GM23338 (cell line): Measurements from ENCODE around the gene PRAC1. TPM values are rescaled to one million over a fixed set of nuclear protein-coding genes. Genes with fewer than 3 reads are reported as not detected.

Experiments used
- ATAC-seq: fragments of 200-7000 bp; cut with Tn5 transposase; 3 replicates; pipeline ENCODE4 v1.9.1; 2020
- DNase-seq: peaks from one replicate; pipeline ENCODE4 v3.0.0-alpha.2; 2015; ENCODE audit warnings: low spot score
- H2AFZ ChIP-seq: fragments of 200-600 bp; sonication (generic); 2 replicates; pipeline ENCODE4 v1.8.0; 2016; ENCODE audit warnings: antibody characterized with exemption, mild to moderate bottlenecking, moderate library complexity
- H3F3A ChIP-seq: fragments of 200-600 bp; sonication (generic); replicated peaks from 2 replicates; pipeline ENCODE4 v1.8.0; 2017; ENCODE audit warnings: antibody characterized with exemption, mixed run types, low read depth
- H3K27ac ChIP-seq: fragments of 200-600 bp; sonication (generic); 2 replicates; pipeline ENCODE4 v1.6.1; 2016; ENCODE audit warnings: low read depth
- H3K27me3 ChIP-seq: fragments of 200-600 bp; sonication (generic); 2 replicates; pipeline ENCODE4 v1.8.0; 2016; ENCODE audit warnings: mild to moderate bottlenecking, mixed run types, moderate library complexity; ENCODE audit not compliant: insufficient read depth
- H3K36me3 ChIP-seq: fragments of 200-600 bp; sonication (generic); 2 replicates; pipeline ENCODE4 v1.8.0; 2016; ENCODE audit warnings: mild to moderate bottlenecking; ENCODE audit not compliant: insufficient read depth
- H3K4me1 ChIP-seq: fragments of 200-600 bp; sonication (generic); 2 replicates; pipeline ENCODE4 v1.8.0; 2016; ENCODE audit warnings: mild to moderate bottlenecking, moderate library complexity; ENCODE audit not compliant: insufficient read depth
- H3K4me2 ChIP-seq: fragments of 200-600 bp; sonication (generic); 2 replicates; pipeline ENCODE4 v1.7.1; 2017; ENCODE audit warnings: mixed run types
- H3K4me3 ChIP-seq: fragments of 200-600 bp; sonication (generic); 2 replicates; pipeline ENCODE4 v1.6.1; 2016; ENCODE audit warnings: mixed run types
- H3K79me2 ChIP-seq: fragments of 200-600 bp; sonication (generic); replicated peaks from 2 replicates; pipeline ENCODE4 v1.8.0; 2017; ENCODE audit warnings: mild to moderate bottlenecking; ENCODE audit not compliant: insufficient read depth
- H3K9me2 ChIP-seq: fragments of 200-600 bp; sonication (generic); 2 replicates; pipeline ENCODE4 v1.8.0; 2017; ENCODE audit not compliant: insufficient read depth
- H4K20me1 ChIP-seq: fragments of 200-600 bp; sonication (generic); replicated peaks from 2 replicates; pipeline ENCODE4 v1.8.0; 2017; ENCODE audit warnings: mild to moderate bottlenecking; ENCODE audit not compliant: insufficient read depth
- H3K27ac Mint-ChIP-seq: 2 replicates; pipeline ENCODE4 v1.8.0; 2020; ENCODE audit warnings: inconsistent platforms, mild to moderate bottlenecking, moderate library complexity, mixed read lengths
- H3K27me3 Mint-ChIP-seq: 3 replicates; pipeline ENCODE4 v1.8.0; 2022; ENCODE audit warnings: low read depth, mild to moderate bottlenecking, moderate library complexity, mixed read lengths, inconsistent platforms; ENCODE audit not compliant: insufficient read depth, poor library complexity
- H3K36me3 Mint-ChIP-seq: 3 replicates; pipeline ENCODE4 v1.8.0; 2021; ENCODE audit warnings: low read depth, mild to moderate bottlenecking, inconsistent platforms, moderate library complexity, mixed read lengths
- H3K4me1 Mint-ChIP-seq: 3 replicates; pipeline ENCODE4 v1.8.0; 2020; ENCODE audit warnings: mild to moderate bottlenecking, inconsistent platforms, mixed read lengths
- H3K4me3 Mint-ChIP-seq: 3 replicates; pipeline ENCODE4 v1.8.0; 2021; ENCODE audit warnings: moderate library complexity, mild to moderate bottlenecking, inconsistent platforms, mixed read lengths
- H3K9me3 Mint-ChIP-seq: 3 replicates; pipeline ENCODE4 v1.8.0; 2020; ENCODE audit warnings: moderate library complexity, mild to moderate bottlenecking, inconsistent platforms, mixed read lengths
- CREB1 ChIP-seq: fragments of 250-450 bp; sonication (Bioruptor Pico); IDR thresholded peaks from 2 replicates; pipeline ENCODE4 v1.5.0; 2020; ENCODE audit warnings: low read depth, mild to moderate bottlenecking, moderate library complexity
- ETS1 ChIP-seq: IDR thresholded peaks from 2 replicates; pipeline ENCODE4 v1.6.1; 2016; ENCODE audit warnings: antibody characterized with exemption
- EZH2 ChIP-seq: fragments of 200-600 bp; sonication (generic); IDR thresholded peaks from one replicate; pipeline ENCODE4 v1.8.0; 2017; ENCODE audit warnings: antibody characterized with exemption, mild to moderate bottlenecking, low read depth; ENCODE audit not compliant: unreplicated experiment
- EZH2phosphoT487 ChIP-seq: fragments of 200-600 bp; sonication (generic); IDR thresholded peaks from one replicate; pipeline ENCODE4 v1.8.1; 2018; ENCODE audit warnings: antibody characterized with exemption; ENCODE audit not compliant: unreplicated experiment
- JUNB ChIP-seq: IDR thresholded peaks from one replicate; pipeline ENCODE4 v1.6.1; 2016; ENCODE audit warnings: antibody characterized with exemption; ENCODE audit not compliant: unreplicated experiment
- NANOG ChIP-seq: IDR thresholded peaks from 2 replicates; pipeline ENCODE4 v1.6.1; 2016; ENCODE audit warnings: antibody characterized with exemption, borderline replicate concordance
- POLR2AphosphoS5 ChIP-seq: IDR thresholded peaks from 2 replicates; pipeline ENCODE4 v1.6.1; 2016; ENCODE audit warnings: antibody characterized with exemption, low read depth
- STAT1 ChIP-seq: IDR thresholded peaks from one replicate; pipeline ENCODE4 v1.6.1; 2016; ENCODE audit warnings: antibody characterized with exemption; ENCODE audit not compliant: unreplicated experiment
- ZNF114 ChIP-seq: fragments of 250-450 bp; sonication (Bioruptor Pico); IDR thresholded peaks from 2 replicates; pipeline ENCODE4 v1.5.0; 2020; ENCODE audit warnings: mild to moderate bottlenecking, moderate library complexity
- ZNF331 ChIP-seq: fragments of 250-450 bp; sonication (Bioruptor Pico); IDR thresholded peaks from 2 replicates; pipeline ENCODE4 v1.5.0; 2020; ENCODE audit warnings: low read depth, mild to moderate bottlenecking, moderate library complexity
- ZNF462 ChIP-seq: fragments of 250-450 bp; sonication (Bioruptor Pico); IDR thresholded peaks from 2 replicates; pipeline ENCODE4 v1.5.0; 2020; ENCODE audit warnings: mild to moderate bottlenecking, moderate library complexity
- polyA plus RNA-seq: library from polyadenylated mRNA; unstranded; fragments of >200 nt; fragmentation: Nextera tagmentation; extraction: Ambion mirVana; gene quantifications from 2 replicates; pipeline ENCODE4 v1.2.1, GENCODE V29; 2016
- total RNA-seq: library from RNA; depleted of rRNA; stranded (reverse); fragments of >200 nt; shearing (Covaris generic); gene quantifications from 2 replicates; pipeline ENCODE4 v1.2.3, GENCODE V29; 2014

PRAC1 gene
- total and polyA plus RNA-seq, 2 experiments from 2014 or later: not detected

GRCh38 chr17:48735062-48735351 is 12.7 kb upstream of the PRAC1 start:
- TF ChIP-seq ZNF114 (CRISPR knock-in tag): no peak
- TF ChIP-seq JUNB: no peak
- TF ChIP-seq EZH2: peak; percentile 77
- Histone ChIP-seq H3F3A (peaks cover 30% of the 10 kb centered on the region), H4K20me1 (peaks cover 67% of the 10 kb centered on the region), H3K4me2 (no peak overlapping the region), H3K27ac (no peak overlapping the region), H2AFZ (no peak overlapping the region), H3K4me1 (peaks cover 26% of the 10 kb centered on the region; the same call in 1 of the 2 replicates), H3K79me2 (no peaks in the 10 kb centered on the region), H3K27me3 (peaks cover 100% of the 10 kb centered on the region), H3K9me2 (no peaks in the 10 kb centered on the region), H3K36me3 (no peaks in the 10 kb centered on the region), H3K4me3 (no peak overlapping the region)
- Mint-ChIP-seq H3K27ac (no peak overlapping the region), H3K4me3 (no peak overlapping the region), H3K27me3 (peaks cover 100% of the 10 kb centered on the region), H3K9me3 (peaks cover 8% of the 10 kb centered on the region; the same call in 2 of the 3 replicates), H3K36me3 (no peaks in the 10 kb centered on the region; the same call in 2 of the 3 replicates), H3K4me1 (peaks cover 15% of the 10 kb centered on the region)
- DNase-seq: no peak
- no peak for ATAC-seq

GRCh38 chr17:48734333-48735061 is 12.2 kb upstream of the PRAC1 start:
- no peaks in the 10 kb centered on the region for H3K36me3 ChIP-seq
- Mint-ChIP-seq H3K36me3 (no peaks in the 10 kb centered on the region; the same call in 2 of the 3 replicates), H3K27me3 (peaks cover 100% of the 10 kb centered on the region), H3K4me1 (peaks cover 17% of the 10 kb centered on the region), H3K9me3 (peaks cover 8% of the 10 kb centered on the region; the same call in 2 of the 3 replicates), H3K27ac (no peak overlapping the region), H3K4me3 (no peak overlapping the region)
- ATAC-seq: no peak
- H3K4me2 ChIP-seq: no peak overlapping the region
- no peaks in the 10 kb centered on the region for H3K79me2 ChIP-seq
- H3K27ac ChIP-seq: no peak overlapping the region
- peaks cover 26% of the 10 kb centered on the region; the same call in 1 of the 2 replicates for H3K4me1 ChIP-seq
- DNase-seq: no peak
- no peak for TF ChIP-seq EZH2phosphoT487
- no peak for TF ChIP-seq ZNF462 (CRISPR knock-in tag)
- TF ChIP-seq POLR2AphosphoS5: no peak
- no peak for TF ChIP-seq NANOG
- TF ChIP-seq ZNF114 (CRISPR knock-in tag): no peak
- no peak for TF ChIP-seq ETS1
- TF ChIP-seq ZNF331 (CRISPR knock-in tag): no peak
- no peak for TF ChIP-seq CREB1 (CRISPR knock-in tag)
- TF ChIP-seq STAT1: no peak
- peaks cover 32% of the 10 kb centered on the region for H3F3A ChIP-seq
- H3K27me3 ChIP-seq: peaks cover 100% of the 10 kb centered on the region
- H4K20me1 ChIP-seq: peaks cover 68% of the 10 kb centered on the region
- no peak overlapping the region for H3K4me3 ChIP-seq
- H2AFZ ChIP-seq: no peak overlapping the region
- no peaks in the 10 kb centered on the region for H3K9me2 ChIP-seq
